ENCODE results near the gene RPS17. TPM values are rescaled to one million over a fixed set of nuclear protein-coding genes. Genes with fewer than 3 reads are reported as not detected.
"Not testable (repeated sequence)": the region's sequence is repeated elsewhere in the genome, so short reads cannot be mapped to it uniquely, and the experiment has no call there.

Gene RPS17
- polyA plus RNA-seq, 4 donors: 1,850 to 2,392 (median 2,029) TPM

GRCh38 chr15:82549199-82549665, 9.0 kb upstream of the RPS17 start:
- no peak for DNase-seq (ENCODE audit: low read depth in 4 of 4, low spot score in 2 of 4)

- no peak for DNase-seq (ENCODE audit: low read depth in 4 of 4, low spot score in 2 of 4)
These were observed 8.4 kb upstream of the RPS17 start for GRCh38 chr15:82548700-82549099.

- DNase-seq (ENCODE audit: low read depth in 4 of 4, low spot score in 2 of 4): no peak
These were observed 5.2 kb upstream of the RPS17 start for GRCh38 chr15:82545478-82545877.

GRCh38 chr15:82545002-82545401, 4.7 kb upstream of the RPS17 start:
- DNase-seq (ENCODE audit: low read depth in 4 of 4, low spot score in 2 of 4): no peak

- no peak for DNase-seq (ENCODE audit: low read depth in 4 of 4, low spot score in 2 of 4)
These were observed 4.2 kb upstream of the RPS17 start for GRCh38 chr15:82544431-82544830.

GRCh38 chr15:82543160-82543559, 2.9 kb upstream of the RPS17 start:
- DNase-seq (ENCODE audit: low read depth in 4 of 4, low spot score in 2 of 4): no peak

GRCh38 chr15:82540984-82541431, 751 bp upstream of the RPS17 start:
- DNase-seq (ENCODE audit: low read depth in 4 of 4, low spot score in 2 of 4): no peak

GRCh38 chr15:82539691-82540054, 584 bp downstream of the RPS17 start:
- DNase-seq (ENCODE audit: low read depth in 4 of 4, low spot score in 2 of 4): peak in 1 of 4 donors; percentile 10

GRCh38 chr15:82538961-82539690, 1.1 kb downstream of the RPS17 start:
- DNase-seq (ENCODE audit: low read depth in 4 of 4, low spot score in 2 of 4): no peak

- no peak for DNase-seq (ENCODE audit: low read depth in 4 of 4, low spot score in 2 of 4)
These were observed 2.8 kb downstream of the RPS17 start for GRCh38 chr15:82537351-82537908.

GRCh38 chr15:82536409-82537350, 3.6 kb downstream of the RPS17 start:
- no peak for DNase-seq (ENCODE audit: low read depth in 4 of 4, low spot score in 2 of 4)

- DNase-seq (ENCODE audit: low read depth in 4 of 4, low spot score in 2 of 4): no peak
These were observed 4.5 kb downstream of the RPS17 start for GRCh38 chr15:82535566-82536408.

- DNase-seq (ENCODE audit: low read depth in 4 of 4, low spot score in 2 of 4): not testable (repeated sequence)
These were observed 5.1 kb downstream of the RPS17 start for GRCh38 chr15:82535151-82535550.

GRCh38 chr15:82534457-82534861, 5.8 kb downstream of the RPS17 start:
- DNase-seq (ENCODE audit: low read depth in 4 of 4, low spot score in 2 of 4): not testable (repeated sequence)

GRCh38 chr15:82533801-82534200, 6.5 kb downstream of the RPS17 start:
- no peak for DNase-seq (ENCODE audit: low read depth in 4 of 4, low spot score in 2 of 4)

GRCh38 chr15:82532991-82533481, 7.2 kb downstream of the RPS17 start:
- DNase-seq (ENCODE audit: low read depth in 4 of 4, low spot score in 2 of 4): no peak

GRCh38 chr15:82532383-82532990, 7.8 kb downstream of the RPS17 start:
- DNase-seq (ENCODE audit: low read depth in 4 of 4, low spot score in 2 of 4): no peak

- DNase-seq (ENCODE audit: low read depth in 4 of 4, low spot score in 2 of 4): no peak
These were observed 8.5 kb downstream of the RPS17 start for GRCh38 chr15:82531496-82532382.
